Measurements from ENCODE around the gene LRCOL1. TPM values are rescaled to one million over a fixed set of nuclear protein-coding genes. Genes with fewer than 3 reads are reported as not detected.

Gene LRCOL1
- total and polyA plus RNA-seq, 7 donors, result 0.49 to 1.4 (median 0.55) TPM; not detected in 4

DNA sequence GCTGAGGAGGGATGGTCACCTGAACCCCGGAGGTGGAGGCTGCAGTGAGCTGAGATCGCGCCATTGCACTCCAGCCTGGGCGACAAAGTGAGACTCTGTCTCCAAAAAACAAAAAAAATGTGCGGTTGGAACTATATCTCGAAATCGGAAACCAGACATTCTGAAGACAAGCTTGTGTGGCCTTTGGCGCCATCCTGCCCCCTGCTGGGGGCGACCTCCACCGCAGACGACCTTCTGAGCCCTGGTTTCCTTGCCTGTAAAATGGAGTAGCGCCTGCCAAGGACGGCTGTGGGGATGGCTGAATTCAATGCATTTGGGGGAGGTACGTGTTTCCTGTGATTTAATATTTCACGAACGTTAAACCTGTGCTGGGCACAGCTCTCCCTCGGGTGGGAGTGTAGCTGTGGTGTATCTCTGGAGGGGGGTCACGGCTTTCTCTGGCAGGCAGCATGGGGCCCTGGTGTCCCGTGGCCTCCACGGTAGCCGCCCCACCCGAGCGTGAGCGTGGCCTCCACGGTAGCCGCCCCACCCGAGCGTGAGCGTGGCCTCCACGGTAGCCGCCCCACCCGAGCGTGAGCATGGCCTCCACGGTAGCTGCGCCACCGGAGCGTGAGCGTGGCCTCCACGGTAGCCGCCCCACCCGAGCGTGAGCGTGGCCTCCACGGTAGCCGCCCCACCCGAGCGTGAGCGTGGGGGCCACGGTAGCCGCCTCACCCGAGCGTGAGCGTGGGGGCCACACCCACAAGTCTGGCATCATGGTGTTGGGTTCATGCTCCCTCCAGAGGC lies 55.3 kb downstream of the LRCOL1 start:
- Histone ChIP-seq H3K9me3 (no peaks in the 10 kb centered on the region), H3K27ac (no peak overlapping the region), H3K4me1 (peaks cover 0 to 11% (median 8%) of the 10 kb centered on the region in 4 donors), H3K36me3 (peaks cover 0 to 15% (median 0%) of the 10 kb centered on the region in 4 donors), H3K4me3 (no peak overlapping the region), H3K27me3 (no peaks in the 10 kb centered on the region)
- intact Hi-C loops (cut with DNase I), result no loop called here
- no peak for DNase-seq
- WGBS, 2 donors, result 93 to 95% methylated on average over 53 of the region's 53 CpGs
- TF ChIP-seq, protein P1, sequence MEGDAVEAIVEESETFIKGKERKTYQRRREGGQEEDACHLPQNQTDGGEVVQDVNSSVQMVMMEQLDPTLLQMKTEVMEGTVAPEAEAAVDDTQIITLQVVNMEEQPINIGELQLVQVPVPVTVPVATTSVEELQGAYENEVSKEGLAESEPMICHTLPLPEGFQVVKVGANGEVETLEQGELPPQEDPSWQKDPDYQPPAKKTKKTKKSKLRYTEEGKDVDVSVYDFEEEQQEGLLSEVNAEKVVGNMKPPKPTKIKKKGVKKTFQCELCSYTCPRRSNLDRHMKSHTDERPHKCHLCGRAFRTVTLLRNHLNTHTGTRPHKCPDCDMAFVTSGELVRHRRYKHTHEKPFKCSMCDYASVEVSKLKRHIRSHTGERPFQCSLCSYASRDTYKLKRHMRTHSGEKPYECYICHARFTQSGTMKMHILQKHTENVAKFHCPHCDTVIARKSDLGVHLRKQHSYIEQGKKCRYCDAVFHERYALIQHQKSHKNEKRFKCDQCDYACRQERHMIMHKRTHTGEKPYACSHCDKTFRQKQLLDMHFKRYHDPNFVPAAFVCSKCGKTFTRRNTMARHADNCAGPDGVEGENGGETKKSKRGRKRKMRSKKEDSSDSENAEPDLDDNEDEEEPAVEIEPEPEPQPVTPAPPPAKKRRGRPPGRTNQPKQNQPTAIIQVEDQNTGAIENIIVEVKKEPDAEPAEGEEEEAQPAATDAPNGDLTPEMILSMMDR (IDR thresholded peaks at IDR 0.05), result no peak
- TF ChIP-seq POLR2A (IDR thresholded peaks at IDR 0.05) (no peak), POLR2AphosphoS5 (IDR thresholded peaks at IDR 0.05) (no peak), EP300 (IDR thresholded peaks at IDR 0.05) (no peak)

Small RNA genes within 50 kb of the gene (small RNA-seq; reads per million reads assigned to genes)
- 0 reads per million in 3 donors for gene MIR6763

Other genes starting within 250 kb of the LRCOL1 start
- 10 to 100 TPM in 2 of 4 donors, 1 to 10 TPM in 2; 3.9 to 14.7 (median 7.7) TPM for gene FBRSL1, start 120.4 kb downstream of the LRCOL1 start, total RNA-seq
- gene FBRSL1, start 120.4 kb downstream of the LRCOL1 start, polyA plus RNA-seq, result 10 to 100 TPM in 2 of 3 donors, 1 to 10 TPM in 1; 8.4 to 37.0 (median 10.6) TPM
- gene P2RX2, start 8.2 kb upstream of the LRCOL1 start, total RNA-seq, result 1 to 10 TPM in 1 of 4 donors, under 1 TPM in 2, not detected in 1; 0.16 to 1.4 (median 0.36) TPM
- under 1 TPM in 2 of 3 donors, not detected in 1; 0.36 to 0.60 TPM for gene P2RX2, start 8.2 kb upstream of the LRCOL1 start, polyA plus RNA-seq
- 10 to 100 TPM; 12.5 to 37.4 (median 34.0) TPM for gene POLE, start 76.8 kb upstream of the LRCOL1 start, total RNA-seq
- 10 to 100 TPM; 11.1 to 33.5 (median 15.6) TPM for gene POLE, start 76.8 kb upstream of the LRCOL1 start, polyA plus RNA-seq
- gene PXMP2, start 77.0 kb upstream of the LRCOL1 start, total RNA-seq, result 10 to 100 TPM; 19.4 to 46.4 (median 42.8) TPM
- 100 to 1,000 TPM in 1 of 3 donors, 10 to 100 TPM in 2; 41.6 to 127 (median 85.9) TPM for gene PXMP2, start 77.0 kb upstream of the LRCOL1 start, polyA plus RNA-seq
- 10 to 100 TPM; 19.7 to 24.6 (median 23.7) TPM for gene PGAM5, start 100.3 kb upstream of the LRCOL1 start, total RNA-seq
- 10 to 100 TPM in 2 of 3 donors, 1 to 10 TPM in 1; 9.6 to 37.1 (median 19.9) TPM for gene PGAM5, start 100.3 kb upstream of the LRCOL1 start, polyA plus RNA-seq
- gene ANKLE2, start 151.2 kb upstream of the LRCOL1 start, total RNA-seq, result 10 to 100 TPM; 32.9 to 58.4 (median 38.3) TPM
- 10 to 100 TPM in 1 of 3 donors, 1 to 10 TPM in 2; 7.2 to 35.9 (median 8.4) TPM for gene ANKLE2, start 151.2 kb upstream of the LRCOL1 start, polyA plus RNA-seq
- gene GOLGA3, start 218.3 kb upstream of the LRCOL1 start, total RNA-seq, result 10 to 100 TPM; 45.7 to 78.4 (median 56.2) TPM
- gene GOLGA3, start 218.3 kb upstream of the LRCOL1 start, polyA plus RNA-seq, result 10 to 100 TPM in 2 of 3 donors, 1 to 10 TPM in 1; 9.6 to 38.0 (median 17.6) TPM